Activated T-cell treated with anti-CD3 and anti-CD28 coated beads, Interleukin-2, amount 50 U/mL, for 72 hours (primary cell): ENCODE results near the gene ALAS2. TPM values are rescaled to one million over a fixed set of nuclear protein-coding genes. Genes with fewer than 3 reads are reported as not detected.
A peak's percentile ranks its signal among the peaks of the same experiment; 100 is the strongest.
"Not testable (repeated sequence)": the region's sequence is repeated elsewhere in the genome, so short reads cannot be mapped to it uniquely, and the experiment has no call there.

Source experiments
- ATAC-seq, 2 donors: fragments of 150-1000 bp; cut with Tn5 transposase; replicated peaks in 1 of 2; 2 replicates each; pipeline ENCODE4 v1.10.0; 2021; ENCODE audit warnings: moderate library complexity in 2 of 2, mild to moderate bottlenecking in 1 of 2
- DNase-seq, 2 donors: peaks; one replicate each; pipeline ENCODE4 v3.0.0; 2021 to 2022; ENCODE audit warnings: mixed read lengths in 1 of 2
- H3K27ac Mint-ChIP-seq: one replicate; pipeline ENCODE4 v1.8.0; 2022; ENCODE audit warnings: mild to moderate bottlenecking, moderate library complexity, mixed read lengths
- H3K27me3 Mint-ChIP-seq: one replicate; pipeline ENCODE4 v1.8.0; 2022; ENCODE audit warnings: low read depth, mixed read lengths
- H3K36me3 Mint-ChIP-seq, 2 donors: one replicate each; pipeline ENCODE4 v1.8.0; 2022; ENCODE audit warnings: mixed read lengths in 2 of 2, mild to moderate bottlenecking in 1 of 2; ENCODE audit not compliant: insufficient read depth in 2 of 2
- H3K4me1 Mint-ChIP-seq: one replicate; pipeline ENCODE4 v1.8.0; 2022; ENCODE audit warnings: low read depth, mixed read lengths
- H3K4me3 Mint-ChIP-seq, 2 donors: one replicate each; pipeline ENCODE4 v1.8.0; 2022; ENCODE audit warnings: mild to moderate bottlenecking in 2 of 2, mixed read lengths in 2 of 2, moderate library complexity in 2 of 2
- H3K9me3 Mint-ChIP-seq, 2 donors: one replicate each; pipeline ENCODE4 v1.8.0; 2022; ENCODE audit warnings: mixed read lengths in 2 of 2
- total RNA-seq, 2 donors: library from RNA; stranded (reverse); gene quantifications; one replicate each; pipeline ENCODE4 v1.2.3, GENCODE V29; 2022

Gene ALAS2
- total RNA-seq, 2 donors from 2014 or later: not detected

DNA sequence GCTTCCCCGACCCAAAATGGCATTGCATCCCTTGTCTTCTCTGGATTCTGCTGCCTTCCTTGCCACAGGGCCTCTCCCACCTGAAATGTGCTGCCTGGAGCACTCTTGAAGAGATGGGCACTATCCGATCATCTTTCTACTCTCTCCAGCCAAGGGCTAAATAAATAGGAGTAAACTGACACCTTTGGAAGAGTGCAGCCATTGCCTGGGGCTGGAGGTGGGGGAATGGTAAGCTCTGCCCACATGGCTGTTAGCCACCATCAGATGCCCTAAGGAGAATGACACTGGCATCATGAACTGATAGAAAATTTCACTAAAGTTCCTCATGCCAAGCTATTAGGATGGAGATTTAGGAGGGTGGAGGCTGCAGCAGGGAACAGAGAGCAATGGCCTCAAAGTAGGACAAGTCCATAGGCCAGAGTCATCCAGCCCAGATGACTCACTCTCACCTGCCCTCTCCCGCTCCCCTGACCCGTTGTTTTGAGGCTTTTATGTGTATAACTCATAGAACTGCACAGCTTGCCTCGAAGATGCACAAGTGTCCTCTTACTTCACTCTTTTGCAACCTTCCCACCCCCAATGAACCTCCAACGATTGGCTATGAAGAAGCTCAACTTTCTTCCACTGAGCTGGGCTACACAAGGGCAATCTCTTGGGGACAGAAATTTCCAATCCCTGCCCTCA, 36.0 kb downstream of the ALAS2 start:
- no peak overlapping the region for H3K4me3 Mint-ChIP-seq
- ATAC-seq: no peak
- H3K36me3 Mint-ChIP-seq: no peaks in the 10 kb centered on the region
- no peak overlapping the region for H3K27ac Mint-ChIP-seq
- no peaks in the 10 kb centered on the region for H3K9me3 Mint-ChIP-seq
- peaks cover 22% of the 10 kb centered on the region for H3K27me3 Mint-ChIP-seq
- H3K4me1 Mint-ChIP-seq: peaks cover 8% of the 10 kb centered on the region
- DNase-seq: no peak

DNA sequence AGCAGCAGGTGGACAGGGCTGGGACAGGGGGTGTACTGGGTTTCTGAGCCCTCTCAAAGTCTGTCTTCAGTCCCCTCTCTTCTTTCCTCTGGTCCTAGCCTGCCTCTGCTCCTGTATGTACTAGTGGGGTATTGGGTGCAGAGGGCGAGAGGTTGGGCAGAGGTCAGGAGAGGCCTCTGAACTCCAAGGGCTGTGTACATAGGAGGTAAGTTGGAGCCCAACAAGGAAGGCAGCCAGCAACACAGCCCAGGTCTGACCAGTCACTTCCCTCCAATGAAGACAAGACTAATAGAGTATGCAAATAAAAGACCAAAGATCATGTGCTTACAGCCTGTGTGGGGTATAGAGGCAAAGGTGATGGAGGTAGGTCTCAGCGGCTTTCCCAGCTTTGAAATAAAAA, 36.7 kb downstream of the ALAS2 start, which contains the start of gene PFKFB1:
TSS of gene PFKFB1 (minus strand) at position 90 of the 400 bp plus-strand sequence. CDS start 181 bp downstream, outside the sequence.
- Mint-ChIP-seq H3K4me3 (no peak within 1 kb of the TSS), H3K9me3 (no peaks in the 10 kb centered on the region), H3K36me3 (no peaks in the 10 kb centered on the region), H3K27ac (no peak within 1 kb of the TSS), H3K27me3 (peaks cover 22% of the 10 kb centered on the region), H3K4me1 (peaks cover under 1% of the 10 kb centered on the region)
- ATAC-seq: no peak
- DNase-seq: no peak

GRCh38 chrX:54992911-54993622, 37.7 kb downstream of the ALAS2 start:
- no peaks in the 10 kb centered on the region for H3K9me3 Mint-ChIP-seq
- peaks cover 22% of the 10 kb centered on the region for H3K27me3 Mint-ChIP-seq
- DNase-seq (no peak), ATAC-seq (no peak)
- no peaks in the 10 kb centered on the region for H3K4me1 Mint-ChIP-seq
- no peak overlapping the region for H3K4me3 Mint-ChIP-seq
- H3K27ac Mint-ChIP-seq: no peak overlapping the region
- no peaks in the 10 kb centered on the region for H3K36me3 Mint-ChIP-seq

DNA sequence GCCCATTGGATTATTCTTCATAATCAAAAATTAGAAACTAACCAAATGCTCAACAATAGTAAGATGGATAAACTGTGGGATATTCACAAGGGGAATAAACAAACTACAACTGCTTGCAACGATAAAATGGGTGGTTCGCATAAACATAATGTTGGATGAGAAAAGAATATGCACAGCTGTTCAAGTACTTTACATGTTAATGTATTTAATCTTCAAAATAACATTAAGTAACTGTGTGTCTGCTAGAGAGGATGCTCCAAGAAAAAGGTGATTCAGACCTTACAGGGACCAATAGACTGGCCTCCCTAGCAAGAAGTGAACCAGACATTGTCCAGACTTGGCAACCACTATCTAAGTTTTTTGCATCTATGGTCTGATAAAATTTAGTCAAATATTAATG, 39.1 kb downstream of the ALAS2 start:
- H3K27ac Mint-ChIP-seq: no peak overlapping the region
- H3K36me3 Mint-ChIP-seq: no peaks in the 10 kb centered on the region
- H3K9me3 Mint-ChIP-seq: peaks cover 0 to 1% of the 10 kb centered on the region in 2 donors
- H3K4me1 Mint-ChIP-seq: no peaks in the 10 kb centered on the region
- ATAC-seq (no peak), DNase-seq (no peak)
- no peak overlapping the region for H3K4me3 Mint-ChIP-seq
- H3K27me3 Mint-ChIP-seq: peaks cover 28% of the 10 kb centered on the region

GRCh38 chrX:54983306-54983705, 47.5 kb downstream of the ALAS2 start:
- H3K4me3 Mint-ChIP-seq, H3K27ac Mint-ChIP-seq, H3K9me3 Mint-ChIP-seq, H3K4me1 Mint-ChIP-seq, H3K36me3 Mint-ChIP-seq, DNase-seq, ATAC-seq: not testable (repeated sequence)
- peaks cover 22% of the 10 kb centered on the region for H3K27me3 Mint-ChIP-seq

DNA sequence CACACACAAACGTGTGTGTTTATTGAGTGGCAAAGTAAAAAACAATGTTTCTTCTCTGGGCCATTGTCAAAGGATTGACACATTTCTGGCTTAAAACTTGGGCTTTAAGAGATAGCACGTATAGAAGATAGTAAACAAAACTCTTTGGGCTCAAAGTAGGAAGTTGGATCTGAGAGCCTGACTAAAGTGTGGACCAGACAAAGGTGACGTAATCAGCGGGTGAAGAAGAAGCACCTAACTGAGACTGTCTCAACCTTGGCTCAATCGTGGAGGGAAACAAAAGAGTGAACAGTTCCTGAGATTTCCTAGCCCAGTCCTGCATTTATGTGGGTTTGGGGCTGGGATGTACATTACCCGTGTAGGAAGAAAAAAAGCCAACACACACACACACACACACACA, 50.4 kb downstream of the ALAS2 start:
- ATAC-seq (no peak), DNase-seq (no peak)
- Mint-ChIP-seq H3K27ac (no peak overlapping the region), H3K4me1 (no peaks in the 10 kb centered on the region), H3K4me3 (no peak overlapping the region), H3K36me3 (no peaks in the 10 kb centered on the region), H3K27me3 (peaks cover 13% of the 10 kb centered on the region), H3K9me3 (no peaks in the 10 kb centered on the region)

- H3K9me3 Mint-ChIP-seq: no peaks in the 10 kb centered on the region
- peaks cover 8% of the 10 kb centered on the region for H3K27me3 Mint-ChIP-seq
- H3K4me1 Mint-ChIP-seq: no peaks in the 10 kb centered on the region
- no peak overlapping the region for H3K27ac Mint-ChIP-seq
- DNase-seq: no peak
- H3K36me3 Mint-ChIP-seq: no peaks in the 10 kb centered on the region
- no peak overlapping the region for H3K4me3 Mint-ChIP-seq
- no peak for ATAC-seq
Observed at GRCh38 chrX:54979432-54979831, 51.3 kb downstream of the ALAS2 start.

- Mint-ChIP-seq H3K9me3 (no peaks in the 10 kb centered on the region), H3K4me1 (no peaks in the 10 kb centered on the region), H3K27me3 (peaks cover 10% of the 10 kb centered on the region), H3K27ac (no peak overlapping the region), H3K36me3 (no peaks in the 10 kb centered on the region), H3K4me3 (no peak overlapping the region)
- no peak for DNase-seq
- ATAC-seq: no peak
Observed at GRCh38 chrX:54978448-54978847, 52.3 kb downstream of the ALAS2 start.

- Mint-ChIP-seq H3K27me3 (peaks cover 19% of the 10 kb centered on the region), H3K4me1 (no peaks in the 10 kb centered on the region), H3K4me3 (no peak overlapping the region), H3K36me3 (no peaks in the 10 kb centered on the region), H3K27ac (no peak overlapping the region), H3K9me3 (no peaks in the 10 kb centered on the region)
- no peak for DNase-seq
- ATAC-seq: no peak
Observed at GRCh38 chrX:54977387-54977786, 53.4 kb downstream of the ALAS2 start.

DNA sequence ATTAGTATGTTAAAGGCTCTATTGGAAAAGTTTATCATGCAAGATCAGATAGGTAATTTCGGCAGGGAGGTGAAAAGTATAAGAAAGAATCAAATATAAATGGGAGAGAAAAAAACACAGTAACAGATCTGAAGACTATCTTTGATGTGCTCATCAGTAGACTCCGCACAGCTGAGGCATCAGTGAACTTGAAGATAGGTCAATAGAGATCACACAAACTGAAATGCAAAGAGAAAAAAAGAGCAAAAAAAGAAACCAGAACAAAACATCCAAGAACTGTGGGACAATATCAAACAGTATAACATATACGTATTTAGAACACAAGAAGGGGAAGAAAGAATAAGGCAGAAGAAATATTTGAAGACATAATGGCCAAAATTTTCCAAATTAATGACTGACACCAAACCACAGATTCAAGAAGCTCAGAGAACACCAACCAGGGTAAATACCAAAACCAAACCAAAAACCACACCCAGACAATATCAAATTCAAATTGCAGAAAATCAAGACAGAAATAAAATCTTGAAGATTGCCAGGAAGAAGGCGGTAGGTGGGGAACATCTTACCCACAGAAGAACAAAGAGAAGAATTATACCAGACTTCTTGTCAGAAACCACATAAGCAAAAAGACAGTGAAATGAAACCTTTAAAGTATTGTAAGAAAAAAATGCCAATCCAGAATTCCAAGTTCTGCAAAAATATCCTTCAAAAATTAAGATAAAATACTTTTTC, 65.8 kb downstream of the ALAS2 start:
- Mint-ChIP-seq H3K4me1 (peaks cover 19% of the 10 kb centered on the region), H3K9me3 (no peaks in the 10 kb centered on the region), H3K4me3 (peak overlapping the region in 1 of 2 donors; percentile 15), H3K27me3 (peaks cover 14% of the 10 kb centered on the region), H3K27ac (no peak overlapping the region), H3K36me3 (no peaks in the 10 kb centered on the region)
- ATAC-seq: no peak
- no peak for DNase-seq

- no peak overlapping the region for H3K27ac Mint-ChIP-seq
Observed at GRCh38 chrX:54961750-54962149, 69.0 kb downstream of the ALAS2 start.

More at GRCh38 chrX:54961750-54962149, 69.0 kb downstream of the ALAS2 start:
- DNase-seq: no peak
- H3K4me1 Mint-ChIP-seq: peaks cover 16% of the 10 kb centered on the region
- no peak overlapping the region for H3K4me3 Mint-ChIP-seq
- peaks cover 14% of the 10 kb centered on the region for H3K27me3 Mint-ChIP-seq
- ATAC-seq: no peak
- H3K9me3 Mint-ChIP-seq: no peaks in the 10 kb centered on the region
- H3K36me3 Mint-ChIP-seq: no peaks in the 10 kb centered on the region
